Embryonic facial prominence (tissue), 1 donor: ENCODE data around the gene NEFH.
"Not testable (repeated sequence)": the region's sequence is repeated elsewhere in the genome, so short reads cannot be mapped to it uniquely, and the experiment has no call there.

ENCODE experiments used
- DNase-seq: peaks from one replicate; pipeline ENCODE4 v3.0.0-alpha.2; 2016; ENCODE audit errors: extremely low spot score

NEFH gene, protein sequence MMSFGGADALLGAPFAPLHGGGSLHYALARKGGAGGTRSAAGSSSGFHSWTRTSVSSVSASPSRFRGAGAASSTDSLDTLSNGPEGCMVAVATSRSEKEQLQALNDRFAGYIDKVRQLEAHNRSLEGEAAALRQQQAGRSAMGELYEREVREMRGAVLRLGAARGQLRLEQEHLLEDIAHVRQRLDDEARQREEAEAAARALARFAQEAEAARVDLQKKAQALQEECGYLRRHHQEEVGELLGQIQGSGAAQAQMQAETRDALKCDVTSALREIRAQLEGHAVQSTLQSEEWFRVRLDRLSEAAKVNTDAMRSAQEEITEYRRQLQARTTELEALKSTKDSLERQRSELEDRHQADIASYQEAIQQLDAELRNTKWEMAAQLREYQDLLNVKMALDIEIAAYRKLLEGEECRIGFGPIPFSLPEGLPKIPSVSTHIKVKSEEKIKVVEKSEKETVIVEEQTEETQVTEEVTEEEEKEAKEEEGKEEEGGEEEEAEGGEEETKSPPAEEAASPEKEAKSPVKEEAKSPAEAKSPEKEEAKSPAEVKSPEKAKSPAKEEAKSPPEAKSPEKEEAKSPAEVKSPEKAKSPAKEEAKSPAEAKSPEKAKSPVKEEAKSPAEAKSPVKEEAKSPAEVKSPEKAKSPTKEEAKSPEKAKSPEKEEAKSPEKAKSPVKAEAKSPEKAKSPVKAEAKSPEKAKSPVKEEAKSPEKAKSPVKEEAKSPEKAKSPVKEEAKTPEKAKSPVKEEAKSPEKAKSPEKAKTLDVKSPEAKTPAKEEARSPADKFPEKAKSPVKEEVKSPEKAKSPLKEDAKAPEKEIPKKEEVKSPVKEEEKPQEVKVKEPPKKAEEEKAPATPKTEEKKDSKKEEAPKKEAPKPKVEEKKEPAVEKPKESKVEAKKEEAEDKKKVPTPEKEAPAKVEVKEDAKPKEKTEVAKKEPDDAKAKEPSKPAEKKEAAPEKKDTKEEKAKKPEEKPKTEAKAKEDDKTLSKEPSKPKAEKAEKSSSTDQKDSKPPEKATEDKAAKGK

DNA sequence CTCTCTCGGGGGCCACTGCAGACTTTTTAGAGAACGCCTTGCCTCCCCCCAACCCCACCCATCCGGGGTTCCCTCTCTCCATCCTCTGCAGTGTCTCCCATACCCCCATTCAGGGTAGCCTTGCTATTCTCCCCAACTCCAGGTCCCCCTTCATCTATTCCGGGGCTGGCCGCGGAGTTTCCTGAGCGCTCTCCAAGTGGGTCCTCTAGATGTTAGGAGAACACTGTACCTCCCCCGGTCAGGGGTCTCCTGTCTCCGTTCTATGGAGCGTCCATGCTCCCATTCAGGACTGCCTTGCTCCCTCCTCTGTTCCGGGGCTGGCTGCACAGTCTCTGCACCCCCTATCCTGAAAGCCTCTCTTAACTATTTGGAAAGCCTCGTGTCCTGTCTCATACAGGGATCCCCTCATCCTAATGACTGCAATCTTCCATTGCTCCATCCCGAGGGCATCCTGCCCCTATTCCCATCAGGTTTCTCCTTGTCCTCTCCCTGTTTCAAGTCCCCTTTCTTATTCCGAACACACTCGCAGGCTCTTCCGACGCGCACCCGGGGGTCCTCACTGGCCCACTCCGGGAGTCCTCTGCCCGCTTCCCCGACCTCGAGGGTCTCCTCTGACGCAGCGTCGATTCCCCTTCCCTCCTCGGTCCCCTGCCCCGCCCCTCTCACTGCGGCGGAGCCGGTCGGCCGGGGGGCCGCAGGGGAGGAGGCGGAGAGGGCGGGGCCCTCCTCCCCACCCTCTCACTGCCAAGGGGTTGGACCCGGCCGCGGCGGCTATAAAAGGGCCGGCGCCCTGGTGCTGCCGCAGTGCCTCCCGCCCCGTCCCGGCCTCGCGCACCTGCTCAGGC, at the start of gene NEFH:
TSS of gene NEFH (plus strand) at position 802 of the 845 bp plus-strand sequence. CDS start 45 bp downstream, outside the sequence.
- DNase-seq: no peak

DNA sequence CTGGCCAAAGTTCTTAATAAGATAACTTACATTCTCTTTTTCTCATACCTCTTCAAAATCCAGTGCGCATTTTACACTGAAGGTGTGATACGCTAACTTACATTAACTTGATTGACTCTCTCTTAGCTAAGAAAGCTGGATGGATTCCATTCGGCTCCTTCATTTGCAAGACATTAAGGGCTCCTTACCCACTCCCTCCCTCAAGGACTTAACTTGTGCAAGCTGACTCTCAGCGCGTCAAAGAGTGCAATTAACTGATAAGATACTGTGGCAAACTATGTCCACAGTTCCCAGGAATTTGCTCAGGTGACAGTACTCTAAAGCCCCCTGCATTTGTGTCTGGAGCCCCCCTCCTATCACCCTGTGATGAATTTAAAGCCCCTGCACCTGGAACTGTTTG, 48.0 kb upstream of the NEFH start:
- DNase-seq: no peak

DNA sequence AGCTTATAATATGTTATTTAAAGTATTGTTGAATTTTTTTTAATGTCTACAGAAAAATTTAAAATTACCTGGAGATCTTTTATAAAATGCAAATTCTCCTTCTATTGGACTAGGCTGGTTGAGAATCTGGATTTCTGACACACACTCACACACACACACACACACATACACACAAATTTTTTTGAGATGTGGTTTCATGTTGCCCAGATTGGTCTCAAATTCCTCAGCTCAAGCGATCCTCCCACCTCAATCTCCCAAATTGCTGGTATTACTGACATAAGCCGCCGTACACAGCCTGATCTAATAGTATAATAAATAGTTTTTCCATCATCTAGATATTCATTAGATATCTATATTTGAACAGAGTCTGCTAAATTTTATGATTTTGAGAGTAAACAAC, 46.2 kb upstream of the NEFH start:
- no peak for DNase-seq

GRCh38 chr22:29434288-29434687, 45.7 kb upstream of the NEFH start:
- no peak for DNase-seq

DNA sequence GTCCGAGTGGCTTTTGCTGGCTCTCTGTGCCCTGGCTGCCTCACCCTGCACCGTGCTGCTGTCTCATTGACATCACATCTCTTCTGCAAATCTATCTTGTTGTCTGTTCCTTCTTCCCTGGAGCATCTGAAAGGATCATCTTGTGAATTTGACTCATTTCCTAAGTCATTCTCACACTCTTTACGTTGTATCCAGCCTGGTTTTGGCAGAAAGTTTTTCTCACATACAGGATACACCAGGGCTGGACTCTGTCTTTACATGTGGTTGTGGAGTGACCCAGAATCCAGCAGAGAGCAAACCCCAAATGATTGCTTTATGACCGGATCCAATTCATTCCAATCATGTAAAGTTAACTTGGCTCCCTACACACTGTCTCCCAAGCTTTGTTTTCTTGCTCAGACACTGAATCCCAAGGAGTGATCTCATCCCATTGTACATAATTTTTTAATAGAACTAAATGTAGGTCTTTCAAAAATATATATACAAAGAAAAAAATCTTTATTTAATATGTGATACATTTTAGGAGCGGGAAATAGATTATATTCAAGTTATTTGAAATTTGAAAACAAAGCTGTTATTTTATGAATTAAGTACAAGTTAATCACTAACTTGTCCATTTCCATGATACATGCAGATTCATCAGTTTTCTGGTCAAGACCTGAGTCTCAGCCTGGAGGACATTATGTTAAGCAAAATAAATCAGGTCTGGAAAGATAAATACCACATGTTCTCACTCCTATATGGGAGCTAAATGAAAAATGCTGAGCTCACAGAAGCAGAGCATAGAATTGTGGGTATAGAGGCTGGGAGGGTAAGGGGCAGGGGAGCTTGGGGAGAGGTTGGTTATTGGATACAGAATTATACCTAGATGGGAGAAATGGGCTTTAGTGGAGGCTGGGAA, 44.5 kb upstream of the NEFH start:
- DNase-seq: no peak

DNA sequence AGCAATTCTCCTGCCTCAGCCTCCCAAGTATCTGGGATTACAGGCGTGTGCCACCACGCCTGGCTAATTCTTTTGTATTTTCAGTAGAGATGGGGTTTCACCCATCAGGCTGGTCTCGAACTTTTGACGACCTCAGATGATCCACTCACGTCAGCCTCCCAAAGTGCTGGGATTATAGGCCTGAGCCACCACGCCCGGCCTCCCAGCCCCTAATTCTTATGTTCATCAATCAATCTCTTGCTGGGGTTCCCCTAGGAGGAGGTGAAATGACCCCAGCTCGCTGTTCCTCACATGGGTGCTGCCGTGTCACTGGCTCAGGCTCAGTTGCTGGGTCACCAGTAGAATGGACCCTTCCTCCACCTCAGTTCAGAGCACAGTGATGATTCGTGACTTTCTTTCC, 41.7 kb upstream of the NEFH start, which contains the start of gene RFPL1:
TSS of gene RFPL1 (plus strand) at position 301 of the 400 bp plus-strand sequence.
- not testable (repeated sequence) for DNase-seq

DNA sequence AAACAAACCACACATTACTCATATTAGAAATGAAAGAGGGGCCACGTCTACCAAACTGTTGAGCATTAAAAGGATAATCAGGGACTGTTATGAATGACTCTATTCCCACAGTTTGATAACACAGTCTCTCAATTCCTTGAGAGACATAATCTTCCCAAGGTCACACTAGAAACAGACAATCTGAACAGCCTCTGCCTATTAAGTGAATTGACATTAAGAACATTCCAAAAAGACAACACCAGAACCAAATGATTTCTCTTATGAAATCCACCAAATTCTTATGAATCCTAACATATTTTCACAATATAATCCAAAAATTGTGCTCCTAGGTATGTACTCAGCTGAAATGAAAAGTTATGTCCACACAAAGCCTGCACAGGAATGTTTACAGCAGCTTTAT, 37.0 kb upstream of the NEFH start:
- no peak for DNase-seq

GRCh38 chr22:29443452-29443851, 36.6 kb upstream of the NEFH start:
- no peak for DNase-seq

DNA sequence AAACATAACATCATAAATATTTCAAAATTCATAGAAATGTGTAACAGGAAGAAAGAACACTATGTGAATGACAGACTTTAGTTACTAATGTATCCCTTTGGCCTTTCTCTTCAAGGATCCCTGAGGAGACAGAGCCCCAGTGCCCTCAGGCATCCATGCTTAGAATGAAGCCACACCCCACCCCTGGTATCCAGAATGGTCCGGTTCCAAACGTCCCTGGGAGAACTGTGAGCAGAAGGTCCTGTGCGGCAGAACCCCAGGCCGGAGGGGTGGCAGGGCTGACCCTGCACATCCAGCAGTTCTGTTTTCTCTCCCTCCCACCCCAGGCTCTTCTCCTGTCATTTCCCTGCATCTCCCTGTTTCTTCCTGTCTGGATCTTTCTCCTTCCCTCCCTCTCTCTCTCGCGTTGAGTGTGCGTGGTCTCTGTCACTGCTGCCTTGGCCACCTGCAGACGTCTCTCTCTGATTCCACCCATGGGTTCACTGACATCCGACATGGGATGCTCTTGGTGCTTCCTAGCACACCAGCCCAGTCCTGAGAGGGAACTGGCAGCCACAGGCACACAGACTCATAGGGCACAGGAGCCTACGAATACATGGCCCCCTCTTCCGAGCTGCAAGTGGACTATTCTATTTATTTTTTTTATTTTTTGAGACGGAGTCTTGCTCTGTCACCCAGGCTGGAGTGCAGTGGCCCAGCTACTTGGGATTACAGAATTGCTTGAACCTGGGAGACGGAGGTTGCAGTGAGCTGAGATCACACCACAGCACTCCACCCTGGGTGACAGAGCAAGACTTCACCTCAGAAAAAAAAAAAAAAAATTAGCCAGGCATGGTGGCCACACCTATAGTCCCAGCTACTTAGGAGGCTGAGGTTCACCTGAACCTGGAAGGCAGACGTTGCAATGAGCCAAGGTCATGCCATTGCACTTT, 35.9 kb upstream of the NEFH start:
- DNase-seq: no peak

DNA sequence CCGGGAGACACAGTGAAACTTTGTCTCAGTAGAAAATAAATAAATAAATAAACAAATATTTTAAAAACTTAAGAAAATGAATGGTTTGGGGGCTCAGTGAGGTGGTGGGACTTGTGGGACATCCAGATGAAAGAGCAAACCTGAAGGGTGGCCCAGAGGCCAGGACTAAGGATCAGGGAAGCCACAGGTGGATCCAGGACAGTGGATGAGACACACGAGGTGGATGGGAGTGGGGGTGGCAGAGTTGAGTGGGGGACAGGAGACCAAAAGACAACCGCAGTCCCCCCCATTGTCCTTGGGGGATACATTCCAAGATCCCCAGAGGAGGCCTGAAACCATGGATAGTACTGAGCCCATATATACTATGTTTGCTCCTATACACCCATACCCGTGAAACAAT, 34.5 kb upstream of the NEFH start:
- DNase-seq: no peak

DNA sequence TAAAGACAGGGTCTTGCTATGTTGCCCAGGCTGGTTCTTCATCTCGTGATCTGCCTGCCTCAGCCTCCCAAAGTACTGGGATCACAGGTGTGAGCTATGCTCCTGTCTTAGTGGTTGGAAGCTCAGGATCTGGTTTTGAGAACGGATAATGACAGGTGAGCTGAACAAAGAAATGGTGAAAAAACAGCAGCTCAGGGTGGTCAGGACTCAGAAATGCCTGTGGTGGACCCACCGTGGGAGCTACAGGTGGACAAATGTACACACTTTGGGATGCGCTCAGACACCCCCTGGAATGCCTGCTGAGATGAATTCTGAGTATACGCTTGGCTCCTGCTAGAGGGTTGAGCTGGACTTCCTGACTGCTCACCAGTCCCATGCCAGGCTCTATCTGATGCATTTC, 32.1 kb upstream of the NEFH start:
- DNase-seq: no peak

DNA sequence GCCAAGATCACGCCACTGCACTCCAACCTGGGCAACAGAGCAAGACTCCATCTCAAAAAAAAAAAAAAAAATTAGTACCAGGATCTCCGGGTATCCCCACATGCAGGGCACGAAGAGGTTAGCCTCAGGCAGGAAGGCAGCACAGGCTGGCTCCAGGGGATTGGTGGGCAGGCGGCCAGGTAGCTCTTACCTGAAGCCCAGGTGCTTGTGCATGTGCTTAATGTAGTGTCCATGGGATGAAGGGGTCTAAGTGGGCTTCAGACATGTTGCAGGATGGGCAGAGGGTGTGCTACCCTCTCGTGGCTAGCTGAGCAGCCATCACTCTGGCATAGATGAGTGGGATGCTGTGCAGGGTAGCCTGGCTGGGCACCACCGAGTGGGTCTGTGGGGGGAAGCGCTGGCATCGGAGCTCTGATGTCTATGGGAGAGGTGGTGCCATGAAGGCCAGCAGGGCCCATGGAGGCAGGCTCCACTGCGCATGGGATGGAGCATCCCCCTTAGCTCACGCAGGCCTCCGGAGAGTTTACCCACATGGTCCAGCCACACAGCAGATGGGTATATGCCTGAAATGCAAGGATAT, 30.6 kb upstream of the NEFH start:
- no peak for DNase-seq

- DNase-seq: no peak
Observed at GRCh38 chr22:29450222-29450621, 29.8 kb upstream of the NEFH start.

GRCh38 chr22:29451863-29452262, 28.2 kb upstream of the NEFH start:
- no peak for DNase-seq

- DNase-seq: no peak
Observed at GRCh38 chr22:29454276-29454675, 25.7 kb upstream of the NEFH start.

DNA sequence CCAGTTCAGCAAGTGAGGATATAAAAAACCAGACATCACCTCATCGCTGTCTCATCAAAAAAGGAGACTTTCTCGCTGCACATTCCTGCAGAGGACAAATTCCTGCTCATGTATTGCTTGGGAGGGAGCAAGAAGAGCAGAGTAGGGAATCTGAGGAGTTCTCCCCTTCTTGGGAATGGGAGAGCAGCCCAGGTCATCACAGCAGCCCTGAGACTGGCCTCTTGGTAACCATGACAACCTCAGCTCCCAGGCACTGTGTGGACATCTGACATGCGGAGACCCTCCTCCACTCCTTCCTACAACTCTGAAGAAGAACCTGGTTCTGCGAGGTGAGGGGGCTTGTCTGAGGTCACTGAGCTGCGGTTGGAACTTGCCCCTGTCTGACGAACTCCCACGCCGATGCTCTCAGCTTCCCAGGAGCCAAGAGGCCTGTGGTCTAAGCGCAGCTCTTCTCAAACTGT, 23.8 kb upstream of the NEFH start:
- no peak for DNase-seq

DNA sequence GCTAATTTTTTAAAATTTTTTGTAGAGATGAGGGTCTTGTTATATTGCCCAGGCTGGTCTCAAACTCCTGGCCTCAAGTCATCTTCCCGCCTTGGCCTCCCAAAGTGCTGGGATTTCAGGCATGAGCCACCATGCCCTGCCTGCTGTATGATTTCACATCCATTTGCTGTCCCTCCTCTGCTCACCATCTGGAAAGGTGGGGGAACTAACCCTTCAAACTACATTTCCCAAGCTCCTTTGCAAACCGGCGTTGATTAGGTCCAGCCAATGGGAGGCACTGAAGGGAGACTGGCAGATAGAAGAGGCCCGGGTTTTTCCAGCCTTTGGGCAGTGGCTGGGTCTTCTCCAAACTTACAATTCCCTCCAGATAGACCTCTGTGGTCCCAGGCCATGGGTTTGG, 22.3 kb upstream of the NEFH start:
- DNase-seq: no peak

DNA sequence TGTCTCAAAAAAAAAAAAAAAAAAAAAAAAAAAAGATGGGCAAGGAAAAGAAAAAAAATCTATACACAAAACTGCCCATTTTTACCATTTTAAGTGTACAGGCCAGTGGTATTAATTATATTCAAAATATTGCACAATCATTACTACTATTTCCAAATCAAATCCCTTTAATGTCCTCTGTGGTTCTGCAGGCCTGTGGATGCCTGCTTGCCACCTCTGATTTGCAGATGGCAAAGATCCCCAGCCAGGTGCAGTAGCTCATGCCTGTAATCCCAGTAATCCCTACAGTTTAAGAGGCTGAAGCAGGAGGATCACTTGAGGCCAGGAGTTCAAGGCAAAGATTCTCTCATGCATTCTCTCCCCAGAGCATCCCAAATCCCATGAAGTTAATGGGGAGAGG, 21.5 kb upstream of the NEFH start:
- DNase-seq: no peak

DNA sequence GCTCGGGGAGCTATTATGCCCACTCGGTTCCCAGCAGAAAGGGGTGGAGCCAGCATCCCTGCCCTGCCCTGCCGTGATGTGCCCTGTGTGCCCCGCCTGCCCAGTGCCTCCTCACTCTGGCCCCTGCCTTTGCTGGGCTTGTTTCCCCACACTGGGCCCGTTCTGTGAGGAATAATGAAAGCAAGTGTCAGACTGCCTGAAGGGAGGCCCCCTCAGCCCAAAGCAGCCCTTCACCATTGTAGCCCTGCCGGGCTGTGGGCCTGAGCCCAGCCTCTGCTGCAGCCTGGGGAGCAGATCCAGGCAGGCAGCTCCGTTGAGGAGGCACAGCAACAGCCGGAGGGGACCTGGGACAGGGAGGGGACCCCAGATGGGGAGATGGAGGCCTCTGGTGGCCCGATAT, 20.2 kb upstream of the NEFH start:
- no peak for DNase-seq
